Heart left ventricle (tissue), 16 donors: ENCODE measurements around the gene SCRN1. TPM values are rescaled to one million over a fixed set of nuclear protein-coding genes. Genes with fewer than 3 reads are reported as not detected.

Source experiments
- ATAC-seq, 4 donors: fragments of 200-7000 bp; cut with Tn5 transposase; one replicate each; pipeline ENCODE4 v1.9.1; 2020 to 2022; ENCODE audit warnings: moderate library complexity in 4 of 4, mild to moderate bottlenecking in 3 of 4, moderate number of reproducible peaks in 1 of 4
- DNase-seq, 5 donors: peaks; one replicate each; pipeline ENCODE4 v3.0.0-alpha.2; 2020
- H3K27ac ChIP-seq, 12 donors: fragments of 200-600 bp; sonication (generic) in 4 of 12; one replicate each; pipeline versions ENCODE4 v1.5.0 to v1.8.0; 2016 to 2022; ENCODE audit warnings: mild to moderate bottlenecking in 2 of 12
- H3K27me3 ChIP-seq, 9 donors: fragments of 200-600 bp; sonication (generic) in 2 of 9; one replicate each; pipeline versions ENCODE4 v1.5.1 to v1.8.0; 2016 to 2022; ENCODE audit warnings: mild to moderate bottlenecking in 3 of 9
- H3K36me3 ChIP-seq, 9 donors: fragments of 200-600 bp; sonication (generic) in 2 of 9; one replicate each; pipeline versions ENCODE4 v1.5.0 to v1.8.0; 2018 to 2022; ENCODE audit warnings: mild to moderate bottlenecking in 2 of 9
- H3K4me1 ChIP-seq, 12 donors: fragments of 200-600 bp; sonication (generic) in 4 of 12; one replicate each; pipeline versions ENCODE4 v1.5.0 to v1.8.0; 2016 to 2022; ENCODE audit warnings: mild to moderate bottlenecking in 3 of 12
- H3K4me3 ChIP-seq, 12 donors: fragments of 200-600 bp; sonication (generic) in 4 of 12; one replicate each; pipeline versions ENCODE4 v1.5.0 to v1.8.0; 2017 to 2022; ENCODE audit warnings: mild to moderate bottlenecking in 9 of 12, moderate library complexity in 4 of 12
- H3K9me3 ChIP-seq, 12 donors: fragments of 200-600 bp; sonication (generic) in 4 of 12; one replicate each; pipeline versions ENCODE4 v1.5.0 to v1.8.0; 2016 to 2022; ENCODE audit warnings: mild to moderate bottlenecking in 1 of 12
- CTCF ChIP-seq, 12 donors: fragments of 200-600 bp; sonication (generic) in 4 of 12; IDR thresholded peaks; one replicate each; pipeline versions ENCODE4 v1.5.0 to v1.8.0; 2018 to 2022; ENCODE audit warnings: antibody characterized with exemption in 12 of 12, mild to moderate bottlenecking in 5 of 12
- POLR2A ChIP-seq, 2 donors: fragments of 450-650 bp; IDR thresholded peaks; one replicate each; pipeline ENCODE4 v1.6.1; 2017; ENCODE audit warnings: antibody characterized with exemption in 2 of 2, mild to moderate bottlenecking in 2 of 2, moderate library complexity in 2 of 2
- WGBS, 4 donors: extraction: QIAGEN DNeasy Blood & Tissue Kit in 2 of 4; methylation state at CpG; one replicate each; pipeline versions ENCODE4 v1.1.5 to v1.1.7; 2013 to 2018; 5-methylcytosine and 5-hydroxymethylcytosine counted together
- intact Hi-C, 10 donors: fragments of 100-400 bp; cut with DNase I; formaldehyde crosslinking; loops; one replicate each; pipeline versions ENCODE4 v1.11.1 to v1.14.2; 2022
- polyA plus RNA-seq, 2 donors: library from polyadenylated mRNA; stranded (reverse); fragments of 200-250 nt; gene quantifications; one replicate each; pipeline ENCODE4 v1.2.3, GENCODE V29; 2013
- total RNA-seq, 9 donors: library from RNA; depleted of rRNA in 2 of 9; stranded (reverse); fragments of >200 nt in 2 of 9; fragmentation: NEBNext Ultra II Directional in 3 of 9; extraction: Animal tissue kit (Norgen Biotek cat#: 25700) in 3 of 9; gene quantifications; one replicate each; pipeline versions ENCODE4 v1.1.0 to v1.2.4, GENCODE V29; 2016 to 2023
- donor health status: ischemic (EF 13 %, LVEDD 7.1; RV severe dilation, severe dysfunction).
- donor health status: healthy with polysubstance abuse.
- donor health status: DM: no; HTN: yes; CAD: no.
- donor health status: DM: no; HTN: no; CAD: no.
- donor health status: ischemic (EF 25% LVEDD 6.9; RV normal size, moderate dysfunction).
- donor health status: ischemic (EF 25% LVEDD 5.7; RV mildly dilated, moderate dysfunction).
- donor health status: healthy.
- donor health status: DM: yes; HTN: yes; CAD: no.
- donor health status: ischemic (EF 35%, LVEDD 5.7; RV mildly dilated, moderate dysfunction).
- donor health status: nonischemic (EF 11% LVEDD 7.7; RV severe dilation, severe dysfunction).
- donor health status: DM: yes; HTN: yes; CAD: no.
- donor health status: PGD.
- donor health status: ischemic (EF 29% LVEDD 5.4; RV normal size, mild dysfunction).
- donor health status: nonischemic (EF 23%, LVEDD 6.1; RV moderate dilation, normal function).

The SCRN1 gene
- total and polyA plus RNA-seq, 11 donors = 2.7 to 40.2 (median 20.1) TPM

- ATAC-seq (no peak), DNase-seq (no peak)
- no peak overlapping the region for H3K27ac ChIP-seq
- no peaks in the 10 kb centered on the region for H3K9me3 ChIP-seq
- no peaks in the 10 kb centered on the region for H3K27me3 ChIP-seq
- intact Hi-C loops = no loop called here
- H3K4me3 ChIP-seq = no peak overlapping the region
- TF ChIP-seq CTCF (IDR thresholded peaks at IDR 0.05) (no peak), POLR2A (IDR thresholded peaks at IDR 0.05) (no peak)
- H3K36me3 ChIP-seq = peaks cover 0 to 91% (median 20%) of the 10 kb centered on the region in 9 donors
- WGBS, 4 donors = 94 to 99% (median 95%) methylated on average over 3 of the region's 3 CpGs
- H3K4me1 ChIP-seq = no peaks in the 10 kb centered on the region
These were observed 52.5 kb downstream of the SCRN1 start for GRCh38 chr7:29937132-29937531.

GRCh38 chr7:29935111-29935510, 54.5 kb downstream of the SCRN1 start:
- Histone ChIP-seq H3K4me1 (no peaks in the 10 kb centered on the region), H3K27me3 (no peaks in the 10 kb centered on the region), H3K36me3 (peaks cover 0 to 80% (median 14%) of the 10 kb centered on the region in 9 donors), H3K27ac (no peak overlapping the region), H3K4me3 (no peak overlapping the region), H3K9me3 (no peaks in the 10 kb centered on the region)
- ATAC-seq (no peak), DNase-seq (no peak)
- TF ChIP-seq POLR2A (IDR thresholded peaks at IDR 0.05) = no peak
- intact Hi-C loops = no loop called here
- WGBS, 4 donors = 71 to 91% (median 86%) methylated on average over 2 of the region's 2 CpGs

GRCh38 chr7:29929018-29929807, 60.4 kb downstream of the SCRN1 start:
- no peak overlapping the region for H3K27ac ChIP-seq
- TF ChIP-seq CTCF (IDR thresholded peaks at IDR 0.05) (no peak), POLR2A (IDR thresholded peaks at IDR 0.05) (no peak)
- DNase-seq (no peak), ATAC-seq (peak in 1 of 4 donors; percentile 20)
- WGBS, 4 donors = 83 to 89% (median 87%) methylated on average over 17 of the region's 17 CpGs
- H3K4me1 ChIP-seq = no peaks in the 10 kb centered on the region
- H3K36me3 ChIP-seq = peaks cover 0 to 41% (median 0%) of the 10 kb centered on the region in 9 donors
- no peaks in the 10 kb centered on the region for H3K27me3 ChIP-seq
- no peaks in the 10 kb centered on the region for H3K9me3 ChIP-seq
- H3K4me3 ChIP-seq = no peak overlapping the region
- intact Hi-C loops = loop anchor here in 2 of 10 donors (10.0 kb wide), 2 partner anchors 124 to 274 kb away; partner anchors contain the start of gene WIPF3 (in 1 of the 2)

- H3K4me1 ChIP-seq = no peaks in the 10 kb centered on the region
- no peaks in the 10 kb centered on the region for H3K27me3 ChIP-seq
- no peak for ATAC-seq
- H3K4me3 ChIP-seq = no peak overlapping the region
- no peak for DNase-seq
- intact Hi-C loops = loop anchor here in 2 of 10 donors (10.0 kb wide), 2 partner anchors 122 to 272 kb away; partner anchors contain the start of gene WIPF3 (in 1 of the 2)
- no peak for TF ChIP-seq POLR2A (IDR thresholded peaks at IDR 0.05)
- TF ChIP-seq CTCF (IDR thresholded peaks at IDR 0.05) = no peak
- no peak overlapping the region for H3K27ac ChIP-seq
- H3K36me3 ChIP-seq = peaks cover 0 to 52% (median 3%) of the 10 kb centered on the region in 9 donors
- H3K9me3 ChIP-seq = no peaks in the 10 kb centered on the region
- 64 to 82% (median 75%) methylated on average over 5 of the region's 5 CpGs for WGBS, 4 donors
These were observed 62.9 kb downstream of the SCRN1 start for GRCh38 chr7:29926741-29927140.
